T-cell (primary cell): ENCODE results near the gene PRSS12. TPM values are rescaled to one million over a fixed set of nuclear protein-coding genes. Genes with fewer than 3 reads are reported as not detected.

Experiments used
- ATAC-seq, 4 experiments: fragments of 200-7000 bp in 3 of 4; fragments of 150-1000 bp in 1 of 4; cut with Tn5 transposase; replicated peaks in 1 of 4; 1 replicate in 3 of 4; 2 replicates in 1 of 4; pipeline ENCODE4 v1.10.0; 2021; ENCODE audit warnings: moderate library complexity in 3 of 4, mild to moderate bottlenecking in 2 of 4, moderate number of reproducible peaks in 1 of 4
- CTCF ChIA-PET, 2 donors: fragments of 300-600 bp; sonication (Branson Sonifier 250); formaldehyde crosslinking; loops; one replicate each; lab custom pipeline; 2022; ENCODE audit warnings: antibody characterized with exemption in 2 of 2; lab: Charles Lee
- POLR2A ChIA-PET, 2 donors: fragments of 300-600 bp; sonication (Branson Sonifier 250); formaldehyde crosslinking; loops; one replicate each; lab custom pipeline; 2022; ENCODE audit warnings: antibody characterized with exemption in 2 of 2; lab: Charles Lee
- DNase-seq, 35 experiments: peaks; one replicate each; pipeline versions ENCODE4 v3.0.0 to v3.0.0-alpha.2; 2013 to 2023
- H3K27ac ChIP-seq: one replicate; pipeline ENCODE4 v1.5.1; 2013; ENCODE audit warnings: low read length
- H3K27me3 ChIP-seq, 2 experiments: replicated peaks in 1 of 2; 1 replicate in 1 of 2; 2 replicates in 1 of 2; pipeline versions ENCODE4 v1.6.1 to v1.7.0; 2013; ENCODE audit warnings: low read length in 1 of 2, mixed read lengths in 1 of 2; ENCODE audit not compliant: control insufficient read depth in 2 of 2, insufficient read depth in 2 of 2; ENCODE audit errors: extremely low read depth in 1 of 2
- H3K36me3 ChIP-seq, 2 donors: 1 replicate in 1 of 2; 2 replicates in 1 of 2; pipeline versions ENCODE4 v1.6.1 to v1.7.0; 2013; ENCODE audit warnings: low read length in 1 of 2; ENCODE audit not compliant: control insufficient read depth in 2 of 2, insufficient read depth in 1 of 2; ENCODE audit errors: extremely low read depth in 1 of 2
- H3K4me1 ChIP-seq, 2 experiments: 1 replicate in 1 of 2; 2 replicates in 1 of 2; pipeline versions ENCODE4 v1.6.1 to v1.7.0; 2013; ENCODE audit warnings: low read length in 2 of 2, mixed read lengths in 1 of 2; ENCODE audit not compliant: insufficient read depth in 2 of 2, control insufficient read depth in 1 of 2; ENCODE audit errors: extremely low read depth in 1 of 2
- H3K4me3 ChIP-seq, 2 donors: 1 replicate in 1 of 2; 2 replicates in 1 of 2; pipeline versions ENCODE4 v1.5.1 to v1.7.0; 2013; ENCODE audit warnings: mild to moderate bottlenecking in 2 of 2, low read length in 1 of 2, moderate library complexity in 1 of 2; ENCODE audit not compliant: control insufficient read depth in 1 of 2; ENCODE audit errors: extremely low read depth in 1 of 2
- H3K9me3 ChIP-seq: 2 replicates; pipeline ENCODE4 v1.7.0; 2013
- H3K27ac Mint-ChIP-seq, 2 donors: one replicate each; pipeline ENCODE4 v1.8.0; 2020 to 2021; ENCODE audit warnings: mild to moderate bottlenecking in 2 of 2, mixed read lengths in 2 of 2
- H3K27me3 Mint-ChIP-seq, 2 donors: one replicate each; pipeline ENCODE4 v1.8.0; 2021 to 2022; ENCODE audit warnings: mixed read lengths in 2 of 2
- H3K36me3 Mint-ChIP-seq: one replicate; pipeline ENCODE4 v1.8.0; 2021; ENCODE audit warnings: mixed read lengths
- H3K4me1 Mint-ChIP-seq, 3 donors: one replicate each; pipeline ENCODE4 v1.8.0; 2020 to 2022; ENCODE audit warnings: mixed read lengths in 3 of 3, mild to moderate bottlenecking in 1 of 3
- H3K4me3 Mint-ChIP-seq, 3 donors: one replicate each; pipeline ENCODE4 v1.8.0; 2020 to 2022; ENCODE audit warnings: mild to moderate bottlenecking in 3 of 3, mixed read lengths in 3 of 3, moderate library complexity in 3 of 3
- H3K9me3 Mint-ChIP-seq, 3 donors: one replicate each; pipeline ENCODE4 v1.8.0; 2020 to 2022; ENCODE audit warnings: mixed read lengths in 3 of 3
- WGBS: methylation state at CpG from one replicate; pipeline ENCODE4 v1.1.5; 2013; ENCODE audit warnings: missing lambda C conversion rate; ENCODE audit not compliant: insufficient coverage; 5-methylcytosine and 5-hydroxymethylcytosine counted together
- total RNA-seq, 35 experiments: library from RNA in 6 of 35; stranded (reverse) in 6 of 35; fragments of 120-200 nt in 1 of 35; gene quantifications; one replicate each; pipeline versions ENCODE4 v1.2.1 to v1.2.4 and lab custom pipeline; 2013 to 2026

PRSS12 gene
- total RNA-seq, 5 donors from 2014 or later (not counting 1 experiment from before 2014, with no cell fraction given), result 0.03 to 0.25 (median 0.18) TPM; not detected in 2

- ChIA-PET CTCF (no interaction called here), POLR2A (no interaction called here)
- no peak for DNase-seq
- Mint-ChIP-seq H3K27me3 (peaks cover 1 to 14% of the 10 kb centered on the region in 2 donors), H3K4me1 (no peaks in the 10 kb centered on the region), H3K27ac (no peak overlapping the region), H3K36me3 (no peaks in the 10 kb centered on the region), H3K4me3 (no peak overlapping the region), H3K9me3 (peaks cover 4 to 9% (median 6%) of the 10 kb centered on the region in 3 donors)
- H3K4me1 ChIP-seq, result no peaks in the 10 kb centered on the region
- WGBS, result no CpG with 5 or more reads among the region's 3 CpGs
- H3K27ac ChIP-seq, result no peak overlapping the region
- H3K9me3 ChIP-seq, result no peaks in the 10 kb centered on the region
- ATAC-seq, result no peak
- peaks cover 0 to 6% of the 10 kb centered on the region in 2 experiments for H3K27me3 ChIP-seq
- no peak overlapping the region for H3K4me3 ChIP-seq
- no peaks in the 10 kb centered on the region for H3K36me3 ChIP-seq
Observed at GRCh38 chr4:118381902-118382301, 29.1 kb upstream of the PRSS12 start.

DNA sequence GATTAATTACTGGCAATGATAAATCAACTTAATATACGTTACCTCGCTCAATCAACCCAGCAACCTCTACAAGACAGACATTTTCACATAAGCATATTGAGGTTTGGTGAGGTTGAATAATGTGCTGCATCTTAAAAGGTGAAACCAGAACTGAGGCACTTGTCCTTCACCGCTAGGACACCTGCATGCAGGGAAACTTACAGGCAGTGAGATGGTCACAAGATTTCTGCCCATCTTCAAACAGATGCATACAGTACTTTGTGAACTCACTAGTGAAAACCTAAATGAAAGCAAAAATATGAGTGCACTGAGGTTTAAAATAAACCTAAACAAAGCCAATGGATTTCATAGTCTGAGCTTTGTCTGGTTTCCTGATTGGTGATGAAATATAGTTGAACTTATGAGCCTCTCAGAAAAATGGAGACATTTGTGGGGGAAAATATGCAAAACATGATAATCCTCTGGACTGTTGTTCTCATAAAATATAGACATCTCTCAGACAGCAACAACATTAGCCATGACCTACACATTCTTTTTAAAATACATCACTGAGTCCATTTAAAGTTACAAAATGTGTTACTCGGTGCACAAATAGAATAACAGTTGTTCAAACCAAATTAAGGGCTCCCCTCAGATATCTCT, 20.9 kb upstream of the PRSS12 start:
- ChIA-PET CTCF (no interaction called here), POLR2A (no interaction called here)
- Mint-ChIP-seq H3K9me3 (peaks cover 0 to 4% (median 0%) of the 10 kb centered on the region in 3 donors), H3K27me3 (peaks cover 7 to 24% of the 10 kb centered on the region in 2 donors), H3K27ac (no peak overlapping the region), H3K4me3 (no peak overlapping the region), H3K4me1 (no peaks in the 10 kb centered on the region), H3K36me3 (no peaks in the 10 kb centered on the region)
- no CpG with 5 or more reads among the region's 4 CpGs for WGBS
- H3K4me3 ChIP-seq, result no peak overlapping the region
- H3K36me3 ChIP-seq, result no peaks in the 10 kb centered on the region
- no peaks in the 10 kb centered on the region for H3K9me3 ChIP-seq
- DNase-seq (no peak), ATAC-seq (no peak)
- H3K27me3 ChIP-seq, result no peaks in the 10 kb centered on the region
- no peaks in the 10 kb centered on the region for H3K4me1 ChIP-seq
- no peak overlapping the region for H3K27ac ChIP-seq

DNA sequence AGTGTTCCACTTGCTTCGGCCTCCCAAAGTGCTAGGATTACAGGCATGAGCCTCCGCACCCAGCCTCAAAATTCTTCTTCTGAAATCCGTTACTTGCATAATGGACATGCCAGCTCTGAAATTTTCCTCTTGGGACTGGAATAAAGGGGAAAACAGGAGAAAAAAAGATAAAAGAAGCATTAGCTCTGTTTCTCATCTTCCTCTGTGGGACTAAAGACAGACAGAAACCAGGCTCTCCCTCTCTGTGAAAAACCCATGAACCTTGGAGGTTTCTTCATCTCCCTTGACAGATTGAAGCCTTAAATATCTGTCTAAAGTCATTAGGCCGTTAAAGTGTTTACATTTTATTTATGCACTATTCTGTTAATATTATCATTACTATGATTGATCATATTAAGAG, 19.4 kb upstream of the PRSS12 start:
- Mint-ChIP-seq H3K9me3 (peaks cover 0 to 4% (median 0%) of the 10 kb centered on the region in 3 donors), H3K4me1 (no peaks in the 10 kb centered on the region), H3K36me3 (no peaks in the 10 kb centered on the region), H3K27ac (no peak overlapping the region), H3K4me3 (no peak overlapping the region), H3K27me3 (peaks cover 7 to 17% of the 10 kb centered on the region in 2 donors)
- Histone ChIP-seq H3K9me3 (no peaks in the 10 kb centered on the region), H3K27ac (no peak overlapping the region), H3K36me3 (no peaks in the 10 kb centered on the region), H3K27me3 (peaks cover 0 to 3% of the 10 kb centered on the region in 2 experiments), H3K4me3 (no peak overlapping the region), H3K4me1 (no peaks in the 10 kb centered on the region)
- ATAC-seq (no peak), DNase-seq (no peak)
- CTCF ChIA-PET, result no interaction called here
- POLR2A ChIA-PET, result no interaction called here
- WGBS, result no CpG with 5 or more reads among the region's 4 CpGs

DNA sequence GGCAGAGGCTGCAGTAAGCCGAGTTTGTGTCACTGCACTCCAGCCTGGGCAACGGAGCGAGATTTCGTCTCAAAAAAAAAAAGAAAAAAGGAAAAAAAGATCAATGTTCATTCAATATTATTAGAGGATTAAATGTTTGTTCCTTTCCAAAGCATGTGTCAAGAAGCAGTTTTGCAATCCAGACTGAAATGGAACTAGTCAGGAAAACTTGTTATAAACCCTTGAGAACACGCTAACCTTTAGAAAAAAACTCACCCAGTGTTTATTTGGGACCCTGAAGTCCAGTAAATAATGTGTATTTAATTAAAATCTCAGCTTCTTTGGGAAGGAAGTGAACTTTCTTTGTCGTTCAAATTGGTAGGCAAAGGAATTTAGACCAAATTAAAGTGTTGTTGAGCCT, 16.4 kb upstream of the PRSS12 start:
- POLR2A ChIA-PET, result no interaction called here
- WGBS, result no CpG with 5 or more reads among the region's 6 CpGs

DNA sequence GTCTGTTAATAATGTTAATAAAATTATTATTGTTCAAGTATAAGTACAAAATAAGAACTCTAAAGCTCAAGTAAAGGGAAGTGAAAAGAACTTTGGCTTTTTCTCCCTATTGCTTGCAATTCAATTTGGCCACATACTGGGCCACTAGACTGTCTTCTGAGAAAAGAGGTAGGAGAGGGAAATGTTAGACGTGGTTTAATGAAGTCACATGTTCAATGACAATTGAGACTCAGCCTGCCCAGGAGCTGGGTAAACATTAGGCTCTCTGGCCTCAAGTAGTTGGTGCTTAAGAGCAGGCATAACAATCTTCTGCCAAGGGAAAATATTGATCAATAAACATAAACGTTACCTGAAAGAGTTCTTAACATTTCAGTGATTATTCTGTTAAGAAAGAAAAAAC, 15.1 kb upstream of the PRSS12 start:
- DNase-seq (no peak), ATAC-seq (no peak)
- no CpG with 5 or more reads among the region's 2 CpGs for WGBS
- Mint-ChIP-seq H3K4me3 (no peak overlapping the region), H3K36me3 (no peaks in the 10 kb centered on the region), H3K4me1 (no peaks in the 10 kb centered on the region), H3K27ac (no peak overlapping the region), H3K27me3 (peaks cover 9 to 17% of the 10 kb centered on the region in 2 donors), H3K9me3 (no peaks in the 10 kb centered on the region)
- Histone ChIP-seq H3K9me3 (no peaks in the 10 kb centered on the region), H3K4me1 (no peaks in the 10 kb centered on the region), H3K27ac (no peak overlapping the region), H3K36me3 (no peaks in the 10 kb centered on the region), H3K27me3 (peaks cover 0 to 3% of the 10 kb centered on the region in 2 experiments), H3K4me3 (no peak overlapping the region)
- CTCF ChIA-PET, result no interaction called here
- POLR2A ChIA-PET, result no interaction called here

More for the DNA sequence above, 16.4 kb upstream of the PRSS12 start:
- H3K27ac ChIP-seq, result no peak overlapping the region
- Mint-ChIP-seq H3K27me3 (peaks cover 9 to 12% of the 10 kb centered on the region in 2 donors), H3K4me1 (no peaks in the 10 kb centered on the region), H3K9me3 (no peaks in the 10 kb centered on the region), H3K27ac (no peak overlapping the region), H3K36me3 (no peaks in the 10 kb centered on the region), H3K4me3 (no peak overlapping the region)
- no peak overlapping the region for H3K4me3 ChIP-seq
- no peaks in the 10 kb centered on the region for H3K4me1 ChIP-seq
- DNase-seq (no peak), ATAC-seq (no peak)
- H3K27me3 ChIP-seq, result peaks cover 0 to 3% of the 10 kb centered on the region in 2 experiments
- H3K9me3 ChIP-seq, result no peaks in the 10 kb centered on the region
- H3K36me3 ChIP-seq, result no peaks in the 10 kb centered on the region
- CTCF ChIA-PET, result no interaction called here

DNA sequence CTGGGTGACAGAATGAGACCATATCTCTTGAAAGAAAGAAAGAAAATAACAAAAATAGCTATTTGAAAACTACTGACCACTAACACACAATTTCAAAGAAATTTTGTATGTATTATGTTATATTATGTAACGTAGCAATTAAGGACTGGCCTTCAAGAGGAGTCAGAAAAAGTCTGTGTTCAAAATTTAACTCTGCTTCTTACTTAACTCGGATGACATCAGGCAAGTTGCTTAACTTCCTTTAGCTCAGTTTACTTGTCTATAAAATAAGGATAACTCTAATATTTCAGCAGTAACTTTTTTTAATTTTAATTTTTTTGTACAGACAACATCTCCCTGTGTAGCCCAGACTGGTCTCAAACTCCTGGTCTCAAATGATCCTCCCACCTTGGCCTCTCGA, 14.6 kb upstream of the PRSS12 start:
- H3K27ac Mint-ChIP-seq, result no peak overlapping the region
- ATAC-seq (no peak), DNase-seq (no peak)
- Histone ChIP-seq H3K4me3 (no peak overlapping the region), H3K27me3 (peaks cover 0 to 3% of the 10 kb centered on the region in 2 experiments), H3K9me3 (no peaks in the 10 kb centered on the region), H3K27ac (no peak overlapping the region), H3K36me3 (no peaks in the 10 kb centered on the region), H3K4me1 (no peaks in the 10 kb centered on the region)
- no peaks in the 10 kb centered on the region for H3K4me1 Mint-ChIP-seq
- peaks cover 9 to 19% of the 10 kb centered on the region in 2 donors for H3K27me3 Mint-ChIP-seq
- WGBS, result no CpG with 5 or more reads among the region's 3 CpGs
- H3K9me3 Mint-ChIP-seq, result no peaks in the 10 kb centered on the region
- H3K36me3 Mint-ChIP-seq, result no peaks in the 10 kb centered on the region
- ChIA-PET CTCF (no interaction called here), POLR2A (no interaction called here)
- H3K4me3 Mint-ChIP-seq, result no peak overlapping the region
